SH-SY5Y (cell line): ENCODE results near the gene CPN1.

Experiments
- GATA2 ChIP-seq: IDR thresholded peaks from 2 replicates; pipeline ENCODE4 v1.6.1; 2011; ENCODE audit warnings: mild to moderate bottlenecking, low read depth, low read length
- GATA3 ChIP-seq: IDR thresholded peaks from 2 replicates; pipeline ENCODE4 v1.6.1; 2011; ENCODE audit warnings: low read depth, mild to moderate bottlenecking, low read length, moderate library complexity

Gene CPN1

GRCh38 chr10:100020142-100020885, 61.4 kb downstream of the CPN1 start:
- no peak for TF ChIP-seq GATA3
- no peak for TF ChIP-seq GATA2

GRCh38 chr10:100019787-100020141, 61.9 kb downstream of the CPN1 start:
- TF ChIP-seq GATA2 (no peak), GATA3 (no peak)

GRCh38 chr10:100014071-100014762, 67.5 kb downstream of the CPN1 start:
- TF ChIP-seq GATA2 (no peak), GATA3 (no peak)

- no peak for TF ChIP-seq GATA2
- no peak for TF ChIP-seq GATA3
These were observed 68.0 kb downstream of the CPN1 start for GRCh38 chr10:100013621-100014020.

- no peak for TF ChIP-seq GATA3
- no peak for TF ChIP-seq GATA2
These were observed 71.6 kb downstream of the CPN1 start, which contains the start of gene DNMBP for GRCh38 chr10:100009793-100010676. TSS of gene DNMBP (minus strand) at chr10:100009947. CDS start at chr10:99972124, 37,823 bp downstream.

- TF ChIP-seq GATA3, result no peak
- TF ChIP-seq GATA2, result no peak
These were observed 72.3 kb downstream of the CPN1 start for GRCh38 chr10:100009283-100009792.

- no peak for TF ChIP-seq GATA3
- TF ChIP-seq GATA2, result no peak
These were observed 72.9 kb downstream of the CPN1 start for GRCh38 chr10:100008708-100009282.

GRCh38 chr10:100008142-100008522, 73.5 kb downstream of the CPN1 start:
- TF ChIP-seq GATA2 (no peak), GATA3 (no peak)

GRCh38 chr10:100007231-100008141, 74.2 kb downstream of the CPN1 start:
- TF ChIP-seq GATA3 (no peak), GATA2 (no peak)

GRCh38 chr10:100006243-100006886, 75.3 kb downstream of the CPN1 start:
- no peak for TF ChIP-seq GATA3
- TF ChIP-seq GATA2, result no peak

GRCh38 chr10:100004805-100005510, 76.7 kb downstream of the CPN1 start:
- no peak for TF ChIP-seq GATA2

GRCh38 chr10:100000109-100000644, 81.5 kb downstream of the CPN1 start:
- TF ChIP-seq GATA3 (no peak), GATA2 (no peak)
